GM10248 (cell line): ENCODE data around the gene RPL3.
"Not testable (repeated sequence)": the region's sequence is repeated elsewhere in the genome, so short reads cannot be mapped to it uniquely, and the experiment has no call there.

Source experiments
- CTCF ChIA-PET: fragments of 300-600 bp; sonication (Branson Sonifier 250); formaldehyde crosslinking; extraction: SDS; loops from one replicate; lab custom pipeline; 2021; ENCODE audit warnings: antibody characterized with exemption; lab: Yijun Ruan, JAX
- POLR2A ChIA-PET: fragments of 350-650 bp; sonication (Branson Sonifier 250); formaldehyde crosslinking; extraction: SDS; loops from one replicate; lab custom pipeline; 2020; ENCODE audit warnings: antibody characterized with exemption; lab: Yijun Ruan, JAX
- DNase-seq: peaks from one replicate; pipeline ENCODE4 v3.0.0; 2012; ENCODE audit errors: extremely low spot score
- CTCF ChIP-seq: IDR thresholded peaks from 2 replicates; pipeline ENCODE4 v1.5.1; 2012; ENCODE audit warnings: mild to moderate bottlenecking, low read depth; ENCODE audit errors: extremely low read depth, missing control alignments, control extremely low read depth

Gene RPL3

GRCh38 chr22:39359659-39360195, 40.3 kb upstream of the RPL3 start:
- ChIA-PET POLR2A (interaction anchor here (0.6 kb wide), 1 partner anchor 40 kb away, joined by 3 read pairs; no protein-coding TSS in a partner anchor), CTCF (no interaction called here)
- TF ChIP-seq CTCF, result no peak
- DNase-seq, result no peak

GRCh38 chr22:39358197-39358596, 38.8 kb upstream of the RPL3 start:
- POLR2A ChIA-PET, DNase-seq: not testable (repeated sequence)
- CTCF ChIA-PET, result interaction anchor here (0.7 to 1.2 kb wide), 3 partner anchors 15 to 42 kb away, joined by 4 read pairs; partner anchors contain the start of gene TAB1

- CTCF ChIA-PET, result interaction anchor here (1.2 kb wide), 1 partner anchor 14 kb away, joined by 4 read pairs; no protein-coding TSS in a partner anchor
- DNase-seq, POLR2A ChIA-PET: not testable (repeated sequence)
These were observed 38.0 kb upstream of the RPL3 start for GRCh38 chr22:39357110-39358108.

- no peak for DNase-seq
- CTCF ChIA-PET, result no interaction called here
These were observed 37.0 kb upstream of the RPL3 start for GRCh38 chr22:39356464-39356863.

GRCh38 chr22:39355805-39356204, 36.4 kb upstream of the RPL3 start:
- DNase-seq, POLR2A ChIA-PET, CTCF ChIA-PET: not testable (repeated sequence)

More at GRCh38 chr22:39356464-39356863, 37.0 kb upstream of the RPL3 start:
- TF ChIP-seq CTCF, result no peak
- POLR2A ChIA-PET, result no interaction called here

GRCh38 chr22:39355080-39355479, 35.7 kb upstream of the RPL3 start:
- POLR2A ChIA-PET, result no interaction called here
- TF ChIP-seq CTCF, result no peak
- CTCF ChIA-PET, result interaction anchor here (1.7 kb wide), 1 partner anchor 12 kb away, joined by 7 read pairs; no protein-coding TSS in a partner anchor
- DNase-seq, result no peak

- ChIA-PET POLR2A (interaction anchor here (1.3 kb wide), 1 partner anchor 34 kb away, joined by 4 read pairs; no protein-coding TSS in a partner anchor), CTCF (interaction anchor here (1.2 to 1.7 kb wide), 2 partner anchors 10 to 28 kb away, joined by 3 to 7 read pairs; no protein-coding TSS in a partner anchor)
- TF ChIP-seq CTCF, result no peak
- DNase-seq, result no peak
These were observed 33.9 kb upstream of the RPL3 start for GRCh38 chr22:39353346-39353745.
